Globus pallidus (tissue), 1 donor: ENCODE results near the gene ZNF319.

Experiments
- DNase-seq: peaks from one replicate; pipeline ENCODE4 v3.0.0-alpha.2; 2015; ENCODE audit warnings: low spot score

ZNF319 gene

GRCh38 chr16:57956270-57956808 is 44.1 kb downstream of the ZNF319 start:
- no peak for DNase-seq

- DNase-seq, result no peak
Measured at GRCh38 chr16:57955572-57956188, 44.8 kb downstream of the ZNF319 start.

GRCh38 chr16:57953857-57954256 is 46.6 kb downstream of the ZNF319 start:
- DNase-seq, result no peak

GRCh38 chr16:57952909-57953308 is 47.6 kb downstream of the ZNF319 start:
- no peak for DNase-seq

- DNase-seq, result no peak
Measured at GRCh38 chr16:57951204-57951960, 49.1 kb downstream of the ZNF319 start.

- no peak for DNase-seq
Measured at GRCh38 chr16:57950382-57950781, 50.1 kb downstream of the ZNF319 start.

- DNase-seq, result no peak
Measured at GRCh38 chr16:57949595-57950238, 50.8 kb downstream of the ZNF319 start.

- DNase-seq, result no peak
Measured at GRCh38 chr16:57949013-57949412, 51.5 kb downstream of the ZNF319 start.

- no peak for DNase-seq
Measured at GRCh38 chr16:57948027-57948426, 52.4 kb downstream of the ZNF319 start.

GRCh38 chr16:57947261-57947660 is 53.2 kb downstream of the ZNF319 start:
- no peak for DNase-seq

- no peak for DNase-seq
Measured at GRCh38 chr16:57946181-57946801, 54.2 kb downstream of the ZNF319 start.

GRCh38 chr16:57945740-57946138 is 54.7 kb downstream of the ZNF319 start:
- no peak for DNase-seq

GRCh38 chr16:57944970-57945739 is 55.3 kb downstream of the ZNF319 start:
- DNase-seq, result no peak
